Tibial artery (tissue), 4 donors: ENCODE measurements around the gene LOC101059915.
"Not testable (repeated sequence)": the region's sequence is repeated elsewhere in the genome, so short reads cannot be mapped to it uniquely, and the experiment has no call there.

Experiments used
- DNase-seq, 2 donors: peaks; one replicate each; pipeline ENCODE4 v3.0.0-alpha.2; 2019
- H3K27ac ChIP-seq, 2 donors: fragments of 200-600 bp; sonication (generic) in 1 of 2; 1 replicate in 1 of 2; 2 replicates in 1 of 2; pipeline ENCODE4 v1.5.1; 2018 to 2019; ENCODE audit warnings: mild to moderate bottlenecking in 1 of 2
- H3K27me3 ChIP-seq, 2 donors: fragments of 200-600 bp; sonication (generic) in 1 of 2; one replicate each; pipeline versions ENCODE4 v1.5.1 to v1.6.0; 2016 to 2019
- H3K36me3 ChIP-seq, 3 donors: fragments of 200-600 bp; sonication (generic) in 2 of 3; one replicate each; pipeline ENCODE4 v1.5.1; 2016 to 2019; ENCODE audit warnings: mild to moderate bottlenecking in 2 of 3
- H3K4me1 ChIP-seq, 4 donors: fragments of 200-600 bp; sonication (generic) in 2 of 4; 1 replicate in 3 of 4; 2 replicates in 1 of 4; pipeline ENCODE4 v1.5.1; 2016 to 2019
- H3K4me3 ChIP-seq, 2 donors: fragments of 200-600 bp; sonication (generic) in 1 of 2; 1 replicate in 1 of 2; 2 replicates in 1 of 2; pipeline ENCODE4 v1.5.1; 2018 to 2019; ENCODE audit warnings: mild to moderate bottlenecking in 2 of 2
- H3K9me3 ChIP-seq, 3 donors: fragments of 200-600 bp; sonication (generic) in 1 of 3; one replicate each; pipeline ENCODE4 v1.5.1; 2016 to 2019
- intact Hi-C: fragments of 100-400 bp; cut with DNase I; formaldehyde crosslinking; loops from one replicate; pipeline ENCODE4 v1.15.0; 2023; ENCODE audit warnings: low total_unique reads
- TF ChIP-seq, protein P1 (sequence below), 2 experiments: fragments of 200-600 bp in 1 of 2; fragments of 450-650 bp in 1 of 2; IDR thresholded peaks; one replicate each; pipeline ENCODE4 v1.5.1; 2017 to 2019; ENCODE audit warnings: antibody characterized with exemption in 2 of 2, mild to moderate bottlenecking in 1 of 2, moderate library complexity in 1 of 2

The LOC101059915 gene

DNA sequence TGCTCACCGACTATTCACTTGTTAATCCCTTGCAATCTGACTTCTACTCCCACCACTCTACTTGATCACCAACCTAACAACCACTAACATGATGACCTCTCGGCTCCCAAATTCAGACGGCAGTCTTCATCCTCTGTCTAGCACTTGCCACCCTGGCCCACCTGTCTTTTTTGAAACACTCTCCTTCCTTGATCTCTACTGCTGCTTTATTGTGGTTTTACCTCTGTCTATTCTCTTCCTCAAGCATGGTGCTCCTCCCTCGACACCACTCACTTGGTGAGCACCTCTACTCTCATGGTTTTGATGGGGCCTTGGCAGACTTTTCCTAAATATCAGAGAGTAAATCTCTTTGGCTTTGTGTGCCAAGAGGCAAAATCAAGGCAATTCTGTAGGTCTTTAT, 27.3 kb upstream of the LOC101059915 start:
- intact Hi-C loops = no loop called here
- Histone ChIP-seq H3K4me1 (no peaks in the 10 kb centered on the region), H3K36me3 (no peaks in the 10 kb centered on the region), H3K4me3 (no peak overlapping the region), H3K9me3 (no peaks in the 10 kb centered on the region), H3K27ac (no peak overlapping the region), H3K27me3 (no peaks in the 10 kb centered on the region)
- DNase-seq = no peak
- TF ChIP-seq, protein P1, sequence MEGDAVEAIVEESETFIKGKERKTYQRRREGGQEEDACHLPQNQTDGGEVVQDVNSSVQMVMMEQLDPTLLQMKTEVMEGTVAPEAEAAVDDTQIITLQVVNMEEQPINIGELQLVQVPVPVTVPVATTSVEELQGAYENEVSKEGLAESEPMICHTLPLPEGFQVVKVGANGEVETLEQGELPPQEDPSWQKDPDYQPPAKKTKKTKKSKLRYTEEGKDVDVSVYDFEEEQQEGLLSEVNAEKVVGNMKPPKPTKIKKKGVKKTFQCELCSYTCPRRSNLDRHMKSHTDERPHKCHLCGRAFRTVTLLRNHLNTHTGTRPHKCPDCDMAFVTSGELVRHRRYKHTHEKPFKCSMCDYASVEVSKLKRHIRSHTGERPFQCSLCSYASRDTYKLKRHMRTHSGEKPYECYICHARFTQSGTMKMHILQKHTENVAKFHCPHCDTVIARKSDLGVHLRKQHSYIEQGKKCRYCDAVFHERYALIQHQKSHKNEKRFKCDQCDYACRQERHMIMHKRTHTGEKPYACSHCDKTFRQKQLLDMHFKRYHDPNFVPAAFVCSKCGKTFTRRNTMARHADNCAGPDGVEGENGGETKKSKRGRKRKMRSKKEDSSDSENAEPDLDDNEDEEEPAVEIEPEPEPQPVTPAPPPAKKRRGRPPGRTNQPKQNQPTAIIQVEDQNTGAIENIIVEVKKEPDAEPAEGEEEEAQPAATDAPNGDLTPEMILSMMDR (IDR thresholded peaks at IDR 0.05) = no peak

DNA sequence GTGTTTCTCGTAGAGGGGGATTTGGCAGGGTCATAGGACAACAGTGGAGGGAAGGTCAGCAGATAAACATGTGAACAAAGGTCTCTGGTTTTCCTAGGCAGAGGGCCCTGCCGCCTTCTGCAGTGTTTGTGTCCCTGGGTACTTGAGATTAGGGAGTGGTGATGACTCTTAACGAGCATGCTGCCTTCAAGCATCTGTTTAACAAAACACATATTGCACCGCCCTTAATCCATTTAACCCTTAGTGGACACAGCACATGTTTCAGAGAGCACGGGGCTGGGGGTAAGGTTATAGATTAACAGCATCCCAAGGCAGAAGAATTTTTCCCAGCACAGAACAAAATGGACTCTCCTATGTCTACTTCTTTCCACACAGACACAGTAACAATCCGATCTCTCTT, 22.9 kb upstream of the LOC101059915 start:
- intact Hi-C loops, H3K4me3 ChIP-seq, H3K9me3 ChIP-seq, H3K36me3 ChIP-seq, DNase-seq, H3K4me1 ChIP-seq, H3K27ac ChIP-seq, H3K27me3 ChIP-seq: not testable (repeated sequence)

DNA sequence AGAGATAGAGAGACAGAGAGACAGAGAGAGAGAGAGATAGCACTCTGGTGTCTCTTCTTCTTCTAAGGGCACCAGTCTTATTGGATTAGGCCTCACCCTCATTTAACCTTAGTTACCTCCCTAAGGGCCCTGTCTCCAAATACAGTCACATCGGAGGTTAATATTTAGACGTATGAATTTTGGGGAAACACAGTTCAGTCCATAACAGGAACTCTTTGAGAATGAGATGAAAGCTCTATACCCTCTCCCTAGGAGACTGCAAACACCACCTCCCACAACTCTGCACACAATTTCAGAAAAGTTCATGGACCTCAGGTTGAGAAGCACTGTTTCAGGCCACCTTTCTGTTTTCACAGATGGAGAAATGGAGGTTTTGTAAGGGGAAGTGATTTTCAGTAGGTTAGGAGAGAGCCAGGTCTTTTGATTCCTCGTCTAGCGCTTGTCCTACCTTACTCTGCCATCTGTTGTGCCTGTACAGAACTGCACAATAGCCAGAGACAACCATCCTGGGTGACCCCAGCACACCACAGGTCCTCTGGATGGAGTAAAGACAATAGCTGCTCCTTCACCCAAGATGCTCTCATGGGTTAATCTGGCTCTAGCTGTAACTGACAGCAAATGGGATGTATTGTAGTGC, 16.9 kb upstream of the LOC101059915 start:
- H3K36me3 ChIP-seq = no peaks in the 10 kb centered on the region
- H3K4me1 ChIP-seq = no peaks in the 10 kb centered on the region
- no peak for DNase-seq
- TF ChIP-seq, protein P1 (IDR thresholded peaks at IDR 0.05) = no peak
- no peaks in the 10 kb centered on the region for H3K27me3 ChIP-seq
- H3K9me3 ChIP-seq = no peaks in the 10 kb centered on the region
- intact Hi-C loops = no loop called here
- H3K4me3 ChIP-seq = no peak overlapping the region
- no peak overlapping the region for H3K27ac ChIP-seq

DNA sequence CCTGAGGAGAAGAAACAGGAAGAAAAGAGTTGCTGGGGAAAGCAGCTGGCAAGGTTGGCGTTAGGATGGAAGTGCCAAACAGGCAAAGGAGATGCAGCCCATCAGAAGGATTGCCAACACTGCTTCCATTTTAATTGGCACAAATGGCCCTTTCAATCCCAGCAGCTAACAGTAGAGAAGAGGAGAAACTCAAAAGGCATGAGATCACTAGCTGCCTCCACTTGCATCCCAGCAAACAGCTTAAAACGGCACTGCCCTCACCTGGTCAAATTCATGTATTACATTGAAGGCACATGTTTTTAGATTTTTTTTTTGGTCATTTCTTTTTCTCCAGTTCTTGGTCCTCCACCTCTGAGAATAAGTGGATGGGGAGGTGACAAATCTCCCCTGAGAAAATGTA, 14.9 kb upstream of the LOC101059915 start:
- H3K27me3 ChIP-seq = no peaks in the 10 kb centered on the region
- intact Hi-C loops = no loop called here
- H3K27ac ChIP-seq = no peak overlapping the region
- DNase-seq = peak in 1 of 2 donors; percentile 23
- H3K9me3 ChIP-seq = no peaks in the 10 kb centered on the region
- H3K36me3 ChIP-seq = no peaks in the 10 kb centered on the region
- TF ChIP-seq, protein P1 (IDR thresholded peaks at IDR 0.05) = peak; percentile 23 to 49
- H3K4me1 ChIP-seq = no peaks in the 10 kb centered on the region
- no peak overlapping the region for H3K4me3 ChIP-seq

DNA sequence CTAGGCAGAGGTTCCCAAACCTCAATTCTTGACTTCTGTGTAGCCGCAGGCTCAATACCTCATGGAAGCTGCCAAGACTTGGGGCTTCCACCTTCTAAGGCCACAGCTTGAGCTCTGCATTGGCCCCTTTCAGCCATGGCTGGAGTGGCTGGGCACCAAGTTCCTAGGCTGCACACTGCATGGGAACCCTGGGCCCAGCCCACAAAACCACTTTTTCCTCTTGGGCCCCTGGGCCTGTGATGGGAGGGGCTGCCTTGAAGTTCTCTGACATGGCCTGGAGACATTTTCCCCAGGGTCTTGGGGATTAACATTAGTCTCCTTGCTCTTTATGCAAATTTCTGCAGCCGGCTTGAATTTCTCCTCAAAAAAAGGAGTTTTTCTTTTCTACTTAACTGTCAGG, 14.0 kb upstream of the LOC101059915 start:
- intact Hi-C loops = no loop called here
- no peak overlapping the region for H3K27ac ChIP-seq
- no peak overlapping the region for H3K4me3 ChIP-seq
- H3K27me3 ChIP-seq = no peaks in the 10 kb centered on the region
- DNase-seq = no peak
- H3K36me3 ChIP-seq = no peaks in the 10 kb centered on the region
- TF ChIP-seq, protein P1 (IDR thresholded peaks at IDR 0.05) = no peak
- no peaks in the 10 kb centered on the region for H3K4me1 ChIP-seq
- H3K9me3 ChIP-seq = no peaks in the 10 kb centered on the region

DNA sequence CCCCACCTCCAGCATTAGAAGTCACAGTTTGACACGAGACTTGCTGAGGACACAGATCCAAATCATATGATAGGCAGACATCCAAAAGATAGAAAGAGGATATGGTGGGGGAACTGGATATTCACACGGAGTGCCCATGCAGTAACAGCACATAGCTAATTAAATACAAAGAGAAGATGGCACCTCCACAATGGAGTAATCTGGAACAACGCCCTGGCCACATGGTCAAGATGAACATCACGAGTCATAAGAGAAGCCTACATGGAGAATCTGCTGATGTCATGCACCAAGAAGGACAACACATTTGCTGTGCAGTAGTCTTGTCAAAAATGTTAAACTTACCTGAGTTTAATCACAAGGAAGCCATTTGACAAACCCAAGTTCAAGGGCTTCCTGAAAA, 10.1 kb upstream of the LOC101059915 start:
- no peaks in the 10 kb centered on the region for H3K36me3 ChIP-seq
- no peaks in the 10 kb centered on the region for H3K27me3 ChIP-seq
- TF ChIP-seq, protein P1 (IDR thresholded peaks at IDR 0.05) = no peak

More for the DNA sequence above, 10.1 kb upstream of the LOC101059915 start:
- H3K4me1 ChIP-seq = no peaks in the 10 kb centered on the region
- H3K27ac ChIP-seq = no peak overlapping the region
- no peak for DNase-seq
- no peaks in the 10 kb centered on the region for H3K9me3 ChIP-seq
- intact Hi-C loops = no loop called here
- H3K4me3 ChIP-seq = no peak overlapping the region
